Measurements from ENCODE around the gene HECTD4.

- no peak for TF ChIP-seq CTCF (conservative IDR thresholded peaks at IDR 0.05; ENCODE audit: low read length)
- no peak for TF ChIP-seq EZH2phosphoT487 (IDR thresholded peaks at IDR 0.05; ENCODE audit: borderline replicate concordance)
Observed at GRCh38 chr12:112148031-112148513, 234.2 kb downstream of the HECTD4 start.

Measured in Loucy (cell line).